Body of pancreas (tissue), 4 donors: Measurements from ENCODE around the gene LAG3. TPM values are rescaled to one million over a fixed set of nuclear protein-coding genes. Genes with fewer than 3 reads are reported as not detected.
"Not testable (repeated sequence)": the region's sequence is repeated elsewhere in the genome, so short reads cannot be mapped to it uniquely, and the experiment has no call there.

ENCODE experiments used
- ATAC-seq: fragments of 150-250 bp; one replicate; pipeline ENCODE4 v1.9.1; 2016
- DNase-seq, 4 donors: peaks; one replicate each; pipeline ENCODE4 v3.0.0-alpha.2; 2019
- H3K27ac ChIP-seq, 4 donors: fragments of 200-600 bp; sonication (generic); 1 replicate in 3 of 4; 2 replicates in 1 of 4; pipeline versions ENCODE4 v1.5.1 to v1.6.1; 2016 to 2019; ENCODE audit warnings: mild to moderate bottlenecking in 1 of 4, mixed read lengths in 1 of 4, moderate library complexity in 1 of 4
- H3K27me3 ChIP-seq, 2 donors: fragments of 200-600 bp; sonication (generic); one replicate each; pipeline ENCODE4 v1.6.0; 2016; ENCODE audit warnings: mild to moderate bottlenecking in 1 of 2
- H3K36me3 ChIP-seq, 2 donors: fragments of 200-600 bp; sonication (generic); replicated peaks in 1 of 2; 2 replicates each; pipeline ENCODE4 v1.5.1; 2016; ENCODE audit warnings: low read depth in 2 of 2; ENCODE audit not compliant: insufficient read depth in 1 of 2
- H3K4me1 ChIP-seq: fragments of 200-600 bp; sonication (generic); one replicate; pipeline ENCODE4 v1.6.0; 2016
- H3K4me3 ChIP-seq, 2 donors: fragments of 200-600 bp; sonication (generic); 1 replicate in 1 of 2; 2 replicates in 1 of 2; pipeline ENCODE4 v1.5.1; 2016 to 2019
- H3K9me3 ChIP-seq, 3 donors: fragments of 200-600 bp; sonication (generic); 1 replicate in 2 of 3; 2 replicates in 1 of 3; pipeline ENCODE4 v1.5.1; 2016
- POLR2A ChIP-seq, 3 donors: fragments of 450-650 bp; IDR thresholded peaks; one replicate each; pipeline ENCODE4 v1.6.1; 2016; ENCODE audit warnings: antibody characterized with exemption in 3 of 3, mild to moderate bottlenecking in 2 of 3
- WGBS, 2 donors: methylation state at CpG; one replicate each; pipeline ENCODE4 v1.1.5; 2017; 5-methylcytosine and 5-hydroxymethylcytosine counted together
- intact Hi-C: fragments of 100-400 bp; cut with DNase I; formaldehyde crosslinking; loops from one replicate; pipeline ENCODE4 v1.15.1; 2023
- total RNA-seq, 2 donors: library from RNA; depleted of rRNA; stranded (reverse); fragments of >200 nt; gene quantifications; one replicate each; pipeline ENCODE4 v1.1.0, GENCODE V29; 2016
- TF ChIP-seq, protein P1 (sequence below), 7 experiments: fragments of 450-650 bp in 4 of 7; fragments of 200-600 bp in 3 of 7; sonication (generic) in 3 of 7; IDR thresholded peaks; one replicate each; pipeline ENCODE4 v1.5.1; 2016 to 2019; ENCODE audit warnings: antibody characterized with exemption in 7 of 7

LAG3 gene
- total RNA-seq, 2 donors from 2014 or later: not detected

DNA sequence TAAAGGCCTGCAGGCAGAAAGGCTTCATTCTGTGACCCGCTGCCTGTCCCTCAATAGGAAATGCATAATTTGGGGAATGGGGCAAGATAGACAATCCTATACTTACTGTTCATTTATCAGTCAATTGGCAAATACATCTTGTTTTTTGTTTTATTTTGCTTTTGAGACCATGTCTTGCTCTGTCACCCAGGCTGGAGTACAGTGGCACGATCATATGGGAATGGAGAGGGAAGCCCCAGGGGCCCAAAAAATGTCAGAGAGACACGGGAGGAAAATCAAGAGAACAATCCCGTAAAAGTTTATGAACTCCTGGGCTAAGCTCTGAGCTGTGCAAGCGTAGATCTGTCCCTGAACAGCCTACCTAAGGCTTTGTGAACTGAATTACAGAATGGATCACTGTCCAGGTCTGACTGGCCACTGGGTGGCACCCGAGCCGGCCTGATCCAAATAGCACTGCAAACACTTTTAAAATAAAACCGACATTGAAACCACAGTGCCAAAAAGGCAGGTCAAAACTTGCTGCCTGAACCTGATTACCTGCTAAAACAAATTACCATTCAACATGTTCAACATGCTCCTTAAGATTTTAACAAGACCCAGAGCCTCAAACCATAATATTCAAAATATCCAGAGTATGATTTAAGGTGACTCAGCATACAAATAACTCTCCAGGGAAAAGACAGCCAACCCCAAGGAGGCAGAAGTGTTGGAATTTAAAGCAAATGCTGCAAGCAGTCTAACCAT is 36.7 kb upstream of the LAG3 start:
- Histone ChIP-seq H3K4me3 (no peak overlapping the region), H3K36me3 (peaks cover 2 to 9% of the 10 kb centered on the region in 2 donors), H3K27me3 (no peaks in the 10 kb centered on the region), H3K27ac (no peak overlapping the region), H3K4me1 (peaks cover 4% of the 10 kb centered on the region), H3K9me3 (no peaks in the 10 kb centered on the region)
- TF ChIP-seq POLR2A (IDR thresholded peaks at IDR 0.05): no peak
- TF ChIP-seq, protein P1, sequence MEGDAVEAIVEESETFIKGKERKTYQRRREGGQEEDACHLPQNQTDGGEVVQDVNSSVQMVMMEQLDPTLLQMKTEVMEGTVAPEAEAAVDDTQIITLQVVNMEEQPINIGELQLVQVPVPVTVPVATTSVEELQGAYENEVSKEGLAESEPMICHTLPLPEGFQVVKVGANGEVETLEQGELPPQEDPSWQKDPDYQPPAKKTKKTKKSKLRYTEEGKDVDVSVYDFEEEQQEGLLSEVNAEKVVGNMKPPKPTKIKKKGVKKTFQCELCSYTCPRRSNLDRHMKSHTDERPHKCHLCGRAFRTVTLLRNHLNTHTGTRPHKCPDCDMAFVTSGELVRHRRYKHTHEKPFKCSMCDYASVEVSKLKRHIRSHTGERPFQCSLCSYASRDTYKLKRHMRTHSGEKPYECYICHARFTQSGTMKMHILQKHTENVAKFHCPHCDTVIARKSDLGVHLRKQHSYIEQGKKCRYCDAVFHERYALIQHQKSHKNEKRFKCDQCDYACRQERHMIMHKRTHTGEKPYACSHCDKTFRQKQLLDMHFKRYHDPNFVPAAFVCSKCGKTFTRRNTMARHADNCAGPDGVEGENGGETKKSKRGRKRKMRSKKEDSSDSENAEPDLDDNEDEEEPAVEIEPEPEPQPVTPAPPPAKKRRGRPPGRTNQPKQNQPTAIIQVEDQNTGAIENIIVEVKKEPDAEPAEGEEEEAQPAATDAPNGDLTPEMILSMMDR (IDR thresholded peaks at IDR 0.05): peak; percentile 60 to 86 (median 72)
- 27% methylated on average over 8 of the region's 8 CpGs for WGBS, 2 donors
- DNase-seq (peak; percentile 69 to 81 (median 72)), ATAC-seq (peak; percentile 91)
- intact Hi-C loops: loop anchor here (5.0 kb wide), 1 partner anchor 47 kb away; no protein-coding TSS in a partner anchor

DNA sequence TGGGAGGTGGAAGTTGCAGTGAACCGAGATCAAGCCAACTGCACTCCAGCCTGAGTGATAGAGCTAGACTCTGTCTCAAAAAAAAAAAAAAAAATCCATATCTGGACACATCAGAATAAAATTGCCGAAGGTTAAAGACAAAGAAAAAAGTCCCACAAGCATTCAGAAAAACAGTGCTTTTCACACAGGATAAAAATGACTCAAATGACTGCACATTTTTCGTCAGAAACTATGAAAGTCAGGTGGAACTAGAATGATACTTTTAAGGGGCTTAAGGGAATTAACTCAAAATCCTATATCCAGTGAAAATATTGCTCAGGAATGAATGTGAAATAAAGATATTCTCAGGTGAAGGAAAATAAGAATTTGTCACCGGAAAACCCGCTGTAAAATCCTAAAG is 35.6 kb upstream of the LAG3 start:
- Histone ChIP-seq H3K9me3 (no peaks in the 10 kb centered on the region), H3K4me3 (no peak overlapping the region), H3K36me3 (no peaks in the 10 kb centered on the region), H3K27ac (no peak overlapping the region), H3K27me3 (no peaks in the 10 kb centered on the region), H3K4me1 (peaks cover 4% of the 10 kb centered on the region)
- ATAC-seq (no peak), DNase-seq (no peak)
- TF ChIP-seq POLR2A (IDR thresholded peaks at IDR 0.05): no peak
- TF ChIP-seq, protein P1 (IDR thresholded peaks at IDR 0.05): no peak
- 87 to 89% methylated on average over 5 of the region's 5 CpGs for WGBS, 2 donors
- intact Hi-C loops: loop anchor here (5.0 kb wide), 1 partner anchor 46 kb away; no protein-coding TSS in a partner anchor

DNA sequence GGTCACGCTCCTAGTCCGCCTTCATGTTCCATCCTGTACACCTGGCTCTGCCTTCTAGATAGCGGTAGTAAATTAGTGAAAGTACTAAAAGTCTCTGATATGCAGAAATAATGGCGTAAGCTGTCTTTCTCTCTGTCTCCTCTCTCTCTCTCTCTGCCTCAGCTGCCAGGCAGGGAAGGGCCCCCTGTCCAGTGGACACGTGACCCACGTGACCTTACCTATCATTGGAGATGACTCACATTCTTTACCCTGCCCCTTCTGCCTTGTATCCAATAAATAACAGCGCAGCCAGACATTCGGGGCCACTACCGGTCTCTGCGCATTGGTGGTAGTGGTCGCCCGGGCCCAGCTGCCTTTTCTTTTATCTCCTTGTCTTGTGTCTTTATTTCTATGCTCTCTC is 30.2 kb upstream of the LAG3 start:
- intact Hi-C loops, H3K36me3 ChIP-seq, ATAC-seq, H3K4me3 ChIP-seq, DNase-seq, H3K9me3 ChIP-seq, H3K27me3 ChIP-seq, H3K4me1 ChIP-seq, H3K27ac ChIP-seq: not testable (repeated sequence)
- 80 to 86% methylated on average over 12 of the region's 12 CpGs for WGBS, 2 donors

DNA sequence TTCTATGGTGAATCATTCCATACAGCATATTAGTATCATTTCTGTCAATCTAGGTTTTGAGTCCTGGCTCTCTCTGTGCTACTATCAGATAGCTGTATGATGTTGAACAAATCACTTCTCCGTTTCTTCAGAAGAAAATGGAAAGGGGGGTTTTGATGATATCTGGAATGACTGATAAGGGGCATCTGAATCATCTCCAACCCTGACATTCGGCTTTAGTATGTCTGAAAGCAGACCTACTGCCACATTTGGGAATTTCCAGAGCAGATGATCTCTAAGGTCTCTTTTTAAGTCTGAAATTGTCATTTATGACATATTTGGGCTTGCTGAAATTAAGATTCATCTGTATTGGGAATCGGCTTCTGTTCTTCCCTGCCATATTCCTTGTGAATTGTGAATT is 29.5 kb upstream of the LAG3 start:
- no peaks in the 10 kb centered on the region for H3K9me3 ChIP-seq
- no peak for ATAC-seq

DNA sequence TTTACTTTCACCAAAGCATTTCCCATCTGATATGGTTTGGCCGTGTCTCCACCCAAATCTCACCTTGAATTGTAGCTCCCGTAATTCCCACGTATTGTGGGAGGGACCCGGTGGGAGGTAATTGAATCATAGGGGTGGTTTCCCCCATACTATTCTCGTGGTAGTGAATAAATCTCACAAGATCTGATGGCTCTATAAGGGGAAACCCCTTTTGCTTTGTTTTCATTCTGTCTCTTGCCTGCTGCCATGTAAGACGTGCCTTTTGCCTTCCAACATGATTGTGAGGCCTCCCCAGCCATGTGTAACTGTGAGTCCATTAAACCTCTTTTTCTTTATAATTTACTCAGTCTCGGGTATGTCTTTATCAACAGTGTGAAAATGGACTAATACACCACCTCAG is 29.0 kb upstream of the LAG3 start:
- H3K27me3 ChIP-seq, intact Hi-C loops, DNase-seq, H3K4me3 ChIP-seq, H3K4me1 ChIP-seq, ATAC-seq, H3K9me3 ChIP-seq, H3K27ac ChIP-seq: not testable (repeated sequence)
- WGBS, 2 donors: 26 to 42% methylated on average over 7 of the region's 7 CpGs
- H3K36me3 ChIP-seq: peaks cover 0 to 12% of the 10 kb centered on the region in 2 donors

More for the DNA sequence above, 29.5 kb upstream of the LAG3 start:
- Histone ChIP-seq H3K27ac (no peak overlapping the region), H3K27me3 (no peaks in the 10 kb centered on the region), H3K4me3 (no peak overlapping the region), H3K4me1 (peaks cover 4% of the 10 kb centered on the region), H3K36me3 (peaks cover 0 to 8% of the 10 kb centered on the region in 2 donors)
- intact Hi-C loops: no loop called here
- 80 to 84% methylated on average over 3 of the region's 3 CpGs for WGBS, 2 donors
- TF ChIP-seq, protein P1 (IDR thresholded peaks at IDR 0.05): no peak
- no peak for TF ChIP-seq POLR2A (IDR thresholded peaks at IDR 0.05)
- DNase-seq: no peak
